ENCODE measurements around the gene TRDN. TPM values are rescaled to one million over a fixed set of nuclear protein-coding genes. Genes with fewer than 3 reads are reported as not detected.

The TRDN gene
- total RNA-seq, 6 experiments from 2014 or later: 0.06 to 0.19 TPM; not detected in 4

GRCh38 chr6:123533862-123534648 lies 102.7 kb downstream of the TRDN start:
- H3K36me3 ChIP-seq: no peaks in the 10 kb centered on the region
- H3K4me3 ChIP-seq: no peak overlapping the region
- no peak for ATAC-seq
- 12% methylated on average over 2 of the region's 2 CpGs for WGBS (ENCODE audit: insufficient coverage, low coverage, low lambda C conversion rate, missing lambda C conversion rate)
- no peak overlapping the region for H3K27ac ChIP-seq
- no peaks in the 10 kb centered on the region for H3K27me3 ChIP-seq
- H3K4me1 ChIP-seq: no peaks in the 10 kb centered on the region
- intact Hi-C loops (cut with DNase I): no loop called here
- DNase-seq: no peak
- no peaks in the 10 kb centered on the region for H3K9me3 ChIP-seq
- TF ChIP-seq CTCF (IDR thresholded peaks at IDR 0.05): no peak
- no peak for TF ChIP-seq POLR2A (IDR thresholded peaks at IDR 0.05)

GRCh38 chr6:123529843-123530242 lies 106.9 kb downstream of the TRDN start:
- TF ChIP-seq CTCF (IDR thresholded peaks at IDR 0.05) (no peak), POLR2A (IDR thresholded peaks at IDR 0.05) (no peak)
- intact Hi-C loops (cut with DNase I): no loop called here
- Histone ChIP-seq H3K9me3 (no peaks in the 10 kb centered on the region), H3K4me1 (no peaks in the 10 kb centered on the region), H3K27ac (no peak overlapping the region), H3K27me3 (no peaks in the 10 kb centered on the region), H3K4me3 (no peak overlapping the region), H3K36me3 (no peaks in the 10 kb centered on the region)
- ATAC-seq: no peak
- DNase-seq: no peak
- 30% methylated on average over 1 of the region's 1 CpG for WGBS (ENCODE audit: insufficient coverage, low coverage, low lambda C conversion rate, missing lambda C conversion rate)

- H3K36me3 ChIP-seq: no peaks in the 10 kb centered on the region
- 73% methylated on average over 4 of the region's 4 CpGs for WGBS (ENCODE audit: insufficient coverage, low coverage, low lambda C conversion rate, missing lambda C conversion rate)
- H3K4me1 ChIP-seq: no peaks in the 10 kb centered on the region
- TF ChIP-seq POLR2A (IDR thresholded peaks at IDR 0.05): no peak
- no peak for TF ChIP-seq CTCF (IDR thresholded peaks at IDR 0.05)
- ATAC-seq (no peak), DNase-seq (no peak)
- no peak overlapping the region for H3K27ac ChIP-seq
- H3K27me3 ChIP-seq: no peaks in the 10 kb centered on the region
- intact Hi-C loops (cut with DNase I): no loop called here
- H3K9me3 ChIP-seq: no peaks in the 10 kb centered on the region
- no peak overlapping the region for H3K4me3 ChIP-seq
Observed at GRCh38 chr6:123529058-123529457, 107.7 kb downstream of the TRDN start.

- DNase-seq: no peak
- Histone ChIP-seq H3K36me3 (no peaks in the 10 kb centered on the region), H3K4me3 (no peak overlapping the region), H3K27ac (no peak overlapping the region), H3K9me3 (no peaks in the 10 kb centered on the region), H3K27me3 (no peaks in the 10 kb centered on the region), H3K4me1 (no peaks in the 10 kb centered on the region)
- TF ChIP-seq POLR2A (IDR thresholded peaks at IDR 0.05): no peak
- no peak for TF ChIP-seq CTCF (IDR thresholded peaks at IDR 0.05)
- no peak for ATAC-seq
- 57% methylated on average over 3 of the region's 3 CpGs for WGBS (ENCODE audit: insufficient coverage, low coverage, low lambda C conversion rate, missing lambda C conversion rate)
- intact Hi-C loops (cut with DNase I): no loop called here
Observed at GRCh38 chr6:123527406-123527805, 109.3 kb downstream of the TRDN start.
